IPS DF 6.9 (cell line): ENCODE data around the gene NEURL1.

ENCODE experiments used
- DNase-seq: peaks from one replicate; pipeline ENCODE4 v3.0.0-alpha.2; 2013; ENCODE audit warnings: low read depth, low spot score
- H3K27ac ChIP-seq: one replicate; pipeline ENCODE4 v1.5.1; 2013; ENCODE audit warnings: low read length, control low read depth
- H3K27me3 ChIP-seq: 2 replicates; pipeline ENCODE4 v1.6.1; 2013; ENCODE audit warnings: mild to moderate bottlenecking, low read length; ENCODE audit not compliant: control insufficient read depth, insufficient read depth
- H3K36me3 ChIP-seq: 2 replicates; pipeline ENCODE4 v1.6.1; 2013; ENCODE audit warnings: low read length; ENCODE audit not compliant: control insufficient read depth, insufficient read depth
- H3K4me1 ChIP-seq: 2 replicates; pipeline ENCODE4 v1.6.1; 2013; ENCODE audit warnings: low read length; ENCODE audit not compliant: control insufficient read depth, insufficient read depth
- H3K4me3 ChIP-seq: 2 replicates; pipeline ENCODE4 v1.5.1; 2013; ENCODE audit warnings: mild to moderate bottlenecking, low read length
- H3K9me3 ChIP-seq: 2 replicates; pipeline ENCODE4 v1.6.1; 2013; ENCODE audit warnings: low read length, inconsistent platforms; ENCODE audit not compliant: control insufficient read depth, insufficient read depth
- WGBS: extraction: QIAGEN DNeasy Blood & Tissue Kit; methylation state at CpG from one replicate; pipeline ENCODE4 v1.1.7; 2013; ENCODE audit warnings: mixed read lengths, missing lambda C conversion rate; ENCODE audit not compliant: insufficient read length, insufficient coverage; 5-methylcytosine and 5-hydroxymethylcytosine counted together

The NEURL1 gene

DNA sequence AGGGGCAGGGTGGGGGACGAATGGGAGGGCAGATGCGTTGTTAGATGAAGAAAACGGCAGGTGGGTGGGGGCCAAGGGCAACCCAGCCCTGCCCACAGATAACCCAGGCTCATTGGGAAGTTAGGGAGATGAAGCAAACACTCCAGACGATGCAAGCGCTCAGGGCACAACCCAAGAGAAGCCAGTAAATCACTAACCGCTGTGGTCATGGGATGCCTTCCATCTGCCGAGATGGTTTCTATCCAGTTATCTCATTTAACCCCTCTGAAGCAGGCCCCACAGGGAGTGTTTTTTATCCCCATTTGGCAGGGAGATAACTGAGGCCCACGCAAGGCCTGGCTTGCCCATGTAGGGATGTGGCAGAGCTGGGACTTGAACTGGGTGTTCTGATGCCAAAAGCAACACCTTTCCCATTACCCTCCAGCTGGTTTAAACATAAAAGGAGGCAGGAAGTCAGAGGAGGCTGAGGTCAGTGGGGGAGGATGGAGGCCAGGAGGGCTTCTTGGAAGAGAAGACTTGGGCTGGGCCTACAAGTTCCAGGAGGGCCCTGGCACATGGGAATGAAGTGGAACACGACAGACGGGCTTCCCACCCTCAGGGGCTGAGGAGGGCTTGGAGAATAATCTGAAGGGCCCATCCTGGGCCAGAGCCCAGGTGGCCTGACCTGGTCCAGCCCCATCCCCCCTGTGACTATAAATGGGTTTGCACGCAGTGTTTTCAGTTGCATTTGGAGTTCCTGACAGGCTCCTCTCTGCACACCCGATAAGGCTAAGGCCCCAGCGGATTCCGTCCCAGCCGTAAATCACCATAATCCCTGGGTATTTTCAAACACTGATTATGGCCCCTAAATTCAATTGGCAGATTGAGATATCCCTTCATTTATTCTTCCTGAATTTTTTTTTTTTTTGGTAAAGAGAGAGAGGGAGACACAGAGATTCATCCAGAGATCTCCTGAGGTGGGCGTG, 80.9 kb downstream of the NEURL1 start:
- DNase-seq = no peak
- no CpG with 5 or more reads among the region's 16 CpGs for WGBS
- no peaks in the 10 kb centered on the region for H3K9me3 ChIP-seq
- no peaks in the 10 kb centered on the region for H3K27me3 ChIP-seq
- no peak overlapping the region for H3K4me3 ChIP-seq
- H3K36me3 ChIP-seq = no peaks in the 10 kb centered on the region
- no peak overlapping the region for H3K27ac ChIP-seq
- H3K4me1 ChIP-seq = no peaks in the 10 kb centered on the region; the same call in 1 of the 2 replicates

DNA sequence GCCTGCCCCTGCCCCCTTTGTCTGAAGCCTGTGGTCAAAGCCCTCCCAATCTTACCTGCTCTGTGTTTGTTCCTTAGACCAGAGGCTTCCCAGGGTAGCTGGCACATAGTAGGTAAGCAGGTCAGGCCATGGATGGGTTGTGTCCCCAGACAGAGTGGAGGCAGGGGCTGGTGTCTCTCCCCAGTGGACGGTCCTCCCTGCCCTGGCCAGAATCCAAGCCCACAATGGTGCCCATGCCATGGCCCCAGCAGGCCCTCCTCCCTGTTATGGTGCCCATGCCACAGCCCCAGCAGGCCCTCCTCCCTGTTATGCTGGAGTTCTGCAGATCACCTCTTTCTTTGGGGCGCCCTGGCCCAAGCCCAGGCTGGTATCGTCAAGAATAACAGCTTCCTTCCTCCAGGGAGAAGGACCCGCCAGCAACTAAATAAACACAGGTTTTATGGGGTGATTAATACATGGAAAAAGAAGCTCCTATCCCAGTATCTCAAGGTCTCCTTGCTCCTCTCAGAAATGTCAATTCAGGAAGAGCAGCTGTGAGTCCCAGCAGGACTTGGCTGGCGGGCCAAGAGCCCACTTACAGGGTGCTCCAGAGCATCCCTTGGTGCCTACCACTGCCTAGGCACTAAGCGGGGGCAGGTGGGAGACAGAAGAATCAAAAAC, 82.0 kb downstream of the NEURL1 start:
- no peaks in the 10 kb centered on the region for H3K27me3 ChIP-seq
- no peak overlapping the region for H3K4me3 ChIP-seq
- no peak for DNase-seq
- no peaks in the 10 kb centered on the region for H3K36me3 ChIP-seq
- H3K27ac ChIP-seq = no peak overlapping the region
- H3K4me1 ChIP-seq = no peaks in the 10 kb centered on the region; the same call in 1 of the 2 replicates
- no peaks in the 10 kb centered on the region for H3K9me3 ChIP-seq
- no CpG with 5 or more reads among the region's 6 CpGs for WGBS

DNA sequence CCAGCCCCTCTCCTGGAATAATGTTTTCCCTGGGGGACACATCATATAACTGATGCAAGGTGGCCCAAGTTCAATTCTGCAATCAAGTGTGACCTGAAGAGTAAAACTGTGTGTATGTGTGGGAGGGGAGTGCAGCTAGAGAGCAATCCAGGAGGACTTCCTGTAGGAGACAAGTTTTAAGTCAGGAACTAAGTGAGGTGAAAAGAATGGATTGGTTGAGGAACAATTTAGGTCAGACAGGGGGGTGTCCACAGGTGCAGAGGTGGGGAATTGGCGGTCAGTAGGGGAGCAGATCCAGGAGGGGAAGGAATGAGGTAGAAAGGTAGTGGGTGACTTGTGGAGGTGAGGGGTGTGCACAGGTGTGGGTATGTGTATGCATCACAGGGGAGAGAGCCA, 82.6 kb downstream of the NEURL1 start:
- no peak overlapping the region for H3K4me3 ChIP-seq
- WGBS = no CpG with 5 or more reads among the region's 1 CpG
- no peak overlapping the region for H3K27ac ChIP-seq
- no peaks in the 10 kb centered on the region; the same call in 1 of the 2 replicates for H3K4me1 ChIP-seq
- no peak for DNase-seq
- H3K36me3 ChIP-seq = no peaks in the 10 kb centered on the region
- H3K27me3 ChIP-seq = no peaks in the 10 kb centered on the region
- H3K9me3 ChIP-seq = no peaks in the 10 kb centered on the region

DNA sequence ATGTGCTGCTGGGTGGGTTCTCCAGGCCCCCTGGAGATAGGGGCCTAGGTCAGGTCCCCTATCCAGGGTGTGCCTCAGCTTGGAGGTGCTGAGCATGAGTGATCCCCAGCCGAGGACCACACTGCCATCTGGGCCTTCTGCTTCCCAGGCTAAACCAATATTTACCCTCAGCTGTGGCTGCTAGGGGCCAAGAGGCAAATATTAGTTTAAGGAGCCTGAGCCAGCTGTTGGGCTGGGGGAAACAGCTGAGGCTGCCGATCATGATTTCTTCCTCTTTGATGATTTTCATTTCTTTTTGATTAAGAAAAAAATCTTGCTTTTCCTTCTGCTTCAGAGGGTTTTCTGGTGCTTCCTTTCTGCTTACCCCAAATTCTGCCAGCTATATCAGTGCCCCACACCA, 83.4 kb downstream of the NEURL1 start:
- no peaks in the 10 kb centered on the region for H3K27me3 ChIP-seq
- H3K4me3 ChIP-seq = no peak overlapping the region
- no peak for DNase-seq
- H3K9me3 ChIP-seq = no peaks in the 10 kb centered on the region
- no CpG with 5 or more reads among the region's 2 CpGs for WGBS
- no peak overlapping the region for H3K27ac ChIP-seq
- no peaks in the 10 kb centered on the region for H3K36me3 ChIP-seq
- no peaks in the 10 kb centered on the region for H3K4me1 ChIP-seq

DNA sequence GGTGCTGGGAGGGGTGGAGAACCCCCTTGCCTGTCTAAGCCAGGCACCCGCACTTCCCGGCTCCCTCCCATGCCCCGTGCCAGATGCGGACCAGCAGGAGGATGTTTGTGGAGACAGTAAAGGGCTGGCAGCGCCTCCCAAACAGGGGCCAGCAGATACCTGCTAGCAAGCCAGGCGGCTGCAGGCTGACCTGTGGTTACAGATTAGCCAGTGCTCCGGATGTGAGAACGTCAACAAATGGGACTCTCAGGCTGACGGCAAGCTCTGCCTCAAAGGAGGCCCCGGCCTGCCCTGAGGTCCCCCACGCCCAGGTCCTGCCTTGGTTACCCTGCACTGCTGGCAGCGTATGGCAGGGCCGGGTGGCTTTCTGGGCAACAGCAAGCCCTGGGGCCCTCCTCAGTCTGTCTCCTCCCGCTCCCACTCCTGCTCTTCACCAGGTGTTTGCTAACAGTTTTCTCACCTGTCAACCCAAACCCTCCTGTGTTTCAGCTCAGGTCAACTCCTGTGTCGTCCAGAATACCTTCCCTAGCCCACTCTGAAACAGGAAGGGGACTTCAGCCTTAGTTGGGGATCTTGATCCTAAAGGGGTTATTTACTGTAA, 85.4 kb downstream of the NEURL1 start:
- peaks cover 1% of the 10 kb centered on the region; the same call in 1 of the 2 replicates for H3K27me3 ChIP-seq
- H3K36me3 ChIP-seq = no peaks in the 10 kb centered on the region
- no peak overlapping the region for H3K4me3 ChIP-seq
- H3K27ac ChIP-seq = no peak overlapping the region
- no peaks in the 10 kb centered on the region for H3K9me3 ChIP-seq
- no peaks in the 10 kb centered on the region for H3K4me1 ChIP-seq
- no peak for DNase-seq
- WGBS = no CpG with 5 or more reads among the region's 15 CpGs

- DNase-seq = no peak
- Histone ChIP-seq H3K27ac (no peak overlapping the region), H3K4me3 (no peak overlapping the region), H3K4me1 (no peaks in the 10 kb centered on the region), H3K9me3 (no peaks in the 10 kb centered on the region), H3K27me3 (peaks cover 4% of the 10 kb centered on the region; the same call in 1 of the 2 replicates), H3K36me3 (no peaks in the 10 kb centered on the region)
- no CpG with 5 or more reads among the region's 7 CpGs for WGBS
These were observed 86.5 kb downstream of the NEURL1 start for GRCh38 chr10:103580011-103580410.

- Histone ChIP-seq H3K9me3 (no peaks in the 10 kb centered on the region), H3K27ac (no peak overlapping the region), H3K4me3 (no peak overlapping the region), H3K27me3 (peaks cover 4% of the 10 kb centered on the region; the same call in 1 of the 2 replicates), H3K4me1 (no peaks in the 10 kb centered on the region), H3K36me3 (no peaks in the 10 kb centered on the region)
- no peak for DNase-seq
- no CpG with 5 or more reads among the region's 7 CpGs for WGBS
These were observed 86.9 kb downstream of the NEURL1 start for GRCh38 chr10:103580430-103580829.

DNA sequence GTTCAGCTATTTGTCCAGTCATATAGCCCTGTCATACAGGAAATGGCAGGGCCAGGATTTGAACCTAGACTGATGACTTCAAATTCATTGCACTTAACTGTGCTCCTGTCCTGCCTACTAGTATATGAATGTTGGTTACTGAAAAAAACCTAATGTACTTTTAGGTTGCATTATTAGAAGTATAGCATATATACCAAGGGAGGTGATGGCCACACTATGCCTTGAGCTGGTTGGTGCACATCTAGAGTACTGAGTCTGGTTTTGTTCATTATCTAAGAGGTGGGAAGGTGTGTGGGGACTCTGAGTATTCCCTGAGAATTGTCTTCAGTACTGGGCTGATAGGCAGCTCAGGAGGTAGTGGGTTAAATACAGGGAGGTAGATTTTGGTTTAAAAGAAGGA, 88.0 kb downstream of the NEURL1 start:
- no peaks in the 10 kb centered on the region for H3K36me3 ChIP-seq
- no peaks in the 10 kb centered on the region for H3K9me3 ChIP-seq
- H3K4me1 ChIP-seq = no peaks in the 10 kb centered on the region

DNA sequence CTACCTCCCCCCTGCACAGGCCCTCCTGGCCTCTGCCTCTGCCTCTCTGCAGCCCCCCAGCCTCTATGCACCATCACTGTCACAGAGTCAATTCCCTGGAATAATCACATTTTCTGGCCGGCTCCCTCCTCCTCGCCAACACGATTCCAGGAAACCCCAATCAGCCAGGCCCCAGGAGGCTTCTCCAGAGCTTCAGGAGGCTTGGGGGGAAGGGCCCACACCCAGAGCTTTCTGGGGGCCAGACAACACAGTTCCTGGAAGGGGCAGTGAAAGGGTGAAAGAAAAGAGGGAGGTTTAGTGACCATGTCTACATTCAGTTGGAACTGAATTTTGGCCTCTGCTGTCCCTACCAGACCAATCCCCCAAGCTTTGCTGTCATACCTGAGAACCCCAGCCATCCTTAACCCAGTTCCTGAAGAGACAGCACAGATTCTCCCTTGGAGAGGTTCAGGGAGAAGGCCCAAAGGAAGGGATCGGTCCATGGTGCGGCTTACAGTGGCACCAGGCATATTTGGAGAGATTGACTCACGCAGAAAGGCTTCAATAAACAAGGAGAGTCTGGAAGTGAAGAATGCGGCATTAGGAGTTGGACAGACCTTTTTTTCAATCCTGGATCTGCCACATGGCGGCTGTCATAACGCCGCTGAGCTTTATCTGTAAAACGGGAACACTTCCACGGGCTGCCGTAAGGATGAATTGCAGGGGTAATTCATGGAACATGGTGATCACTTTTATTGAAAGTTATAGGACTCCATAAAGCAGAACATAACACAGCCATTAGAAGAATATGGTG, 89.0 kb downstream of the NEURL1 start:
- no peaks in the 10 kb centered on the region for H3K4me1 ChIP-seq
- no peaks in the 10 kb centered on the region for H3K36me3 ChIP-seq
- H3K4me3 ChIP-seq = no peak overlapping the region
- no peak for DNase-seq
- H3K9me3 ChIP-seq = no peaks in the 10 kb centered on the region
- peaks cover 4% of the 10 kb centered on the region; the same call in 1 of the 2 replicates for H3K27me3 ChIP-seq
- WGBS = no CpG with 5 or more reads among the region's 13 CpGs
- H3K27ac ChIP-seq = no peak overlapping the region

More for the DNA sequence above, 88.0 kb downstream of the NEURL1 start:
- Histone ChIP-seq H3K27ac (no peak overlapping the region), H3K27me3 (peaks cover 4% of the 10 kb centered on the region; the same call in 1 of the 2 replicates), H3K4me3 (no peak overlapping the region)
- DNase-seq = no peak

- Histone ChIP-seq H3K4me1 (no peaks in the 10 kb centered on the region), H3K9me3 (no peaks in the 10 kb centered on the region), H3K27ac (no peak overlapping the region), H3K36me3 (no peaks in the 10 kb centered on the region), H3K4me3 (no peak overlapping the region), H3K27me3 (peaks cover 4% of the 10 kb centered on the region; the same call in 1 of the 2 replicates)
- no peak for DNase-seq
- WGBS = no CpG with 5 or more reads among the region's 8 CpGs
These were observed 90.3 kb downstream of the NEURL1 start for GRCh38 chr10:103583871-103584215.
